GM12878 (cell line): Measurements from ENCODE around the gene ABHD6. TPM values are rescaled to one million over a fixed set of nuclear protein-coding genes. Genes with fewer than 3 reads are reported as not detected.

ENCODE experiments used
- FOXM1 ChIP-seq: IDR thresholded peaks from 2 replicates; pipeline ENCODE4 v1.6.1; 2012; ENCODE audit warnings: low read depth, mild to moderate bottlenecking, inconsistent platforms, low read length, moderate library complexity
- HDAC2 ChIP-seq: fragments of 200-600 bp; sonication (generic); IDR thresholded peaks from 2 replicates; pipeline ENCODE4 v1.6.1; 2017
- HDGF ChIP-seq: fragments of 450-650 bp; IDR thresholded peaks from 2 replicates; pipeline ENCODE4 v1.6.1; 2016; ENCODE audit warnings: antibody characterized with exemption
- JUND ChIP-seq: IDR thresholded peaks from 2 replicates; pipeline ENCODE4 v1.6.1; 2012; ENCODE audit warnings: low read depth, mild to moderate bottlenecking, low read length, improper control_type of control experiment, moderate library complexity
- MEF2B ChIP-seq: fragments of 450-650 bp; IDR thresholded peaks from 2 replicates; pipeline ENCODE4 v1.6.1; 2018; ENCODE audit warnings: mild to moderate bottlenecking, moderate library complexity; ENCODE audit not compliant: partially characterized antibody, poor library complexity, severe bottlenecking
- MYB ChIP-seq: fragments of 150-350 bp; IDR thresholded peaks from 2 replicates; pipeline ENCODE4 v1.6.1; 2014; ENCODE audit warnings: mild to moderate bottlenecking, low read depth, low read length, borderline replicate concordance
- NR2C1 ChIP-seq: fragments of 450-650 bp; IDR thresholded peaks from 2 replicates; pipeline ENCODE4 v1.6.1; 2017; ENCODE audit warnings: antibody characterized with exemption, mild to moderate bottlenecking, moderate library complexity
- POLR2AphosphoS5 ChIP-seq: IDR thresholded peaks from 2 replicates; pipeline ENCODE4 v1.6.1; 2011; ENCODE audit warnings: mild to moderate bottlenecking, low read length, inconsistent platforms
- SUPT20H ChIP-seq: IDR thresholded peaks from 2 replicates; pipeline ENCODE4 v1.6.1; 2011; ENCODE audit warnings: low read depth, mild to moderate bottlenecking, low read length, moderate library complexity, borderline replicate concordance; ENCODE audit not compliant: control insufficient read depth
- TAF1 ChIP-seq: IDR thresholded peaks from 2 replicates; pipeline ENCODE4 v1.6.1; 2011; ENCODE audit warnings: mild to moderate bottlenecking, low read depth, low read length, borderline replicate concordance
- TARDBP ChIP-seq: IDR thresholded peaks from 2 replicates; pipeline ENCODE4 v1.6.1; 2016; ENCODE audit warnings: borderline replicate concordance
- TCF7 ChIP-seq: IDR thresholded peaks from 2 replicates; pipeline ENCODE4 v1.6.1; 2014; ENCODE audit warnings: antibody characterized with exemption, borderline replicate concordance
- YY1 ChIP-seq: IDR thresholded peaks from 2 replicates; pipeline ENCODE4 v1.6.1; 2011; ENCODE audit warnings: low read depth, mild to moderate bottlenecking, low read length
- ZNF622 ChIP-seq: fragments of 450-650 bp; IDR thresholded peaks from 2 replicates; pipeline ENCODE4 v1.6.1; 2017; ENCODE audit warnings: mild to moderate bottlenecking, inconsistent platforms
- polyA plus RNA-seq, 11 experiments: library from polyadenylated mRNA; depleted of rRNA in 4 of 11; unstranded in 6 of 11; stranded (reverse) in 5 of 11; fragments of >200 nt; fragmentation: Nextera tagmentation in 4 of 11; fragmentation: Illumina TruSeq in 1 of 11; extraction: Ambion mirVana in 4 of 11; extraction: Trizol in 1 of 11; gene quantifications; 1 replicate in 1 of 11; 2 replicates in 10 of 11; pipeline versions ENCODE4 v1.2.1 to v1.2.3, GENCODE V29; 2011 to 2016; ENCODE audit warnings: inconsistent platforms in 2 of 11, missing spikeins in 2 of 11, low read depth in 1 of 11
- total RNA-seq, 4 experiments: library from RNA; depleted of rRNA in 3 of 4; stranded (reverse); fragments of >200 nt in 3 of 4; fragmentation: Illumina TruSeq in 1 of 4; extraction: Trizol in 1 of 4; gene quantifications; 2 replicates each; pipeline versions ENCODE4 v1.2.1 to v1.2.3, GENCODE V29; 2013 to 2021
- TF ChIP-seq, protein P1 (sequence below): fragments of 450-650 bp; formaldehyde crosslinking; IDR thresholded peaks from 2 replicates; pipeline ENCODE4 v1.4.0; 2022; ENCODE audit warnings: mild to moderate bottlenecking, moderate library complexity
- TF ChIP-seq, protein P2 (sequence below): IDR thresholded peaks from 2 replicates; pipeline ENCODE4 v1.6.1; 2012; ENCODE audit warnings: mild to moderate bottlenecking, low read depth, low read length
- TF ChIP-seq, protein P3 (sequence below): IDR thresholded peaks from 2 replicates; pipeline ENCODE4 v1.6.1; 2012; ENCODE audit warnings: improper control_type of control experiment, low read depth, low read length; ENCODE audit not compliant: insufficient replicate concordance

Gene ABHD6
- total and polyA plus RNA-seq, 10 of the 15 experiments (the other 5 are each of a cell fraction or from before 2014, with no cell fraction given): 1.4 to 33.2 (median 3.2) TPM

DNA sequence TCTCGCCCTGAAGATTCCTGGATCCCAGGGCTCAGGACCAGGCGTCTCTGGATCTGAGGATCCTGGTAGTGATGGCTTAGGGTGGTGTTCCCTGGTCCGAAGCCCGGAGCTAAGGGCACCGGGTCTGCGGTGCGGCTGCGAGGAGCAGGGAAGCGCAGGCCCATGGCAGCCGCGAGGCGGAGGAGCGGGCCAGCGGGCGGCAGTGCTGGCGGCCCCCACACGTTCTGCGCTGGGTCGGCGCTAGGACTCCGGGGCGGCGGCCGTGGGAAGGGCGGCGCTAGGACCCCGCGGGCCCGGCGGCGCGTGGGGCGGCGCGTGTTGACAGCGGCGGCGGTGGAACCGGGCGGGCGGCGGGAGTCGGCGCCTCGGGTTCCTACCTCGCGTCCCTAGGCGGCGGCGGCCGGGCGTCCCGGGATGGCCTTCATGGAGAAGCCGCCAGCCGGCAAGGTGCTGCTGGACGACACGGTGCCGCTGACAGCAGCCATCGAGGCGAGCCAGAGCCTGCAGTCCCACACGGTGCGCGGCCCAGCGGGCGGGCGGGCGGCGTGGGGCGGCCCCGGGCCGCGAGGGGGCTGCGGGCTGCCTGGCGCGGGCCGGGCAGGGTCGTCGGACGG, 95.1 kb downstream of the ABHD6 start, which contains the start of gene PXK (continued):
- peak; percentile 78; the same call in 1 of the 2 replicates for TF ChIP-seq TAF1
- no peak for TF ChIP-seq ZNF622
- no peak for TF ChIP-seq MYB
- TF ChIP-seq JUND: no peak
- TF ChIP-seq, protein P1, sequence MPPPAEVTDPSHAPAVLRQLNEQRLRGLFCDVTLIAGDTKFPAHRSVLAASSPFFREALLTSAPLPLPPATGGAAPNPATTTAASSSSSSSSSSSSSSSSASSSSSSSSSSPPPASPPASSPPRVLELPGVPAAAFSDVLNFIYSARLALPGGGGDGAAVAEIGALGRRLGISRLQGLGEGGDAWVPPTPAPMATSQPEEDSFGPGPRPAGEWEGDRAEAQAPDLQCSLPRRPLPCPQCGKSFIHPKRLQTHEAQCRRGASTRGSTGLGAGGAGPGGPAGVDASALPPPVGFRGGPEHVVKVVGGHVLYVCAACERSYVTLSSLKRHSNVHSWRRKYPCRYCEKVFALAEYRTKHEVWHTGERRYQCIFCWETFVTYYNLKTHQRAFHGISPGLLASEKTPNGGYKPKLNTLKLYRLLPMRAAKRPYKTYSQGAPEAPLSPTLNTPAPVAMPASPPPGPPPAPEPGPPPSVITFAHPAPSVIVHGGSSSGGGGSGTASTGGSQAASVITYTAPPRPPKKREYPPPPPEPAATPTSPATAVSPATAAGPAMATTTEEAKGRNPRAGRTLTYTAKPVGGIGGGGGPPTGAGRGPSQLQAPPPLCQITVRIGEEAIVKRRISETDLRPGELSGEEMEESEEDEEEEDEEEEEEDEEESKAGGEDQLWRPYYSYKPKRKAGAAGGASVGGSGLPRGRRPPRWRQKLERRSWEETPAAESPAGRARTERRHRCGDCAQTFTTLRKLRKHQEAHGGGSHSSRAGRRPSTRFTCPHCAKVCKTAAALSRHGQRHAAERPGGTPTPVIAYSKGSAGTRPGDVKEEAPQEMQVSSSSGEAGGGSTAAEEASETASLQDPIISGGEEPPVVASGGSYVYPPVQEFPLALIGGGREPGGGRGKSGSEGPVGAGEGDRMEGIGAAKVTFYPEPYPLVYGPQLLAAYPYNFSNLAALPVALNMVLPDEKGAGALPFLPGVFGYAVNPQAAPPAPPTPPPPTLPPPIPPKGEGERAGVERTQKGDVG (CRISPR knock-in tag): no peak
- no peak for TF ChIP-seq POLR2AphosphoS5
- TF ChIP-seq, protein P2, sequence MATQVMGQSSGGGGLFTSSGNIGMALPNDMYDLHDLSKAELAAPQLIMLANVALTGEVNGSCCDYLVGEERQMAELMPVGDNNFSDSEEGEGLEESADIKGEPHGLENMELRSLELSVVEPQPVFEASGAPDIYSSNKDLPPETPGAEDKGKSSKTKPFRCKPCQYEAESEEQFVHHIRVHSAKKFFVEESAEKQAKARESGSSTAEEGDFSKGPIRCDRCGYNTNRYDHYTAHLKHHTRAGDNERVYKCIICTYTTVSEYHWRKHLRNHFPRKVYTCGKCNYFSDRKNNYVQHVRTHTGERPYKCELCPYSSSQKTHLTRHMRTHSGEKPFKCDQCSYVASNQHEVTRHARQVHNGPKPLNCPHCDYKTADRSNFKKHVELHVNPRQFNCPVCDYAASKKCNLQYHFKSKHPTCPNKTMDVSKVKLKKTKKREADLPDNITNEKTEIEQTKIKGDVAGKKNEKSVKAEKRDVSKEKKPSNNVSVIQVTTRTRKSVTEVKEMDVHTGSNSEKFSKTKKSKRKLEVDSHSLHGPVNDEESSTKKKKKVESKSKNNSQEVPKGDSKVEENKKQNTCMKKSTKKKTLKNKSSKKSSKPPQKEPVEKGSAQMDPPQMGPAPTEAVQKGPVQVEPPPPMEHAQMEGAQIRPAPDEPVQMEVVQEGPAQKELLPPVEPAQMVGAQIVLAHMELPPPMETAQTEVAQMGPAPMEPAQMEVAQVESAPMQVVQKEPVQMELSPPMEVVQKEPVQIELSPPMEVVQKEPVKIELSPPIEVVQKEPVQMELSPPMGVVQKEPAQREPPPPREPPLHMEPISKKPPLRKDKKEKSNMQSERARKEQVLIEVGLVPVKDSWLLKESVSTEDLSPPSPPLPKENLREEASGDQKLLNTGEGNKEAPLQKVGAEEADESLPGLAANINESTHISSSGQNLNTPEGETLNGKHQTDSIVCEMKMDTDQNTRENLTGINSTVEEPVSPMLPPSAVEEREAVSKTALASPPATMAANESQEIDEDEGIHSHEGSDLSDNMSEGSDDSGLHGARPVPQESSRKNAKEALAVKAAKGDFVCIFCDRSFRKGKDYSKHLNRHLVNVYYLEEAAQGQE: 0 out of 2 replicates have a peak, but pooled peaks have one; percentile 3
- TF ChIP-seq NR2C1: peak; percentile 59; the same call in 1 of the 2 replicates
- no peak; the same call in 1 of the 2 replicates for TF ChIP-seq TARDBP
- no peak for TF ChIP-seq SUPT20H
- no peak for TF ChIP-seq HDAC2
- no peak for TF ChIP-seq FOXM1
- no peak for TF ChIP-seq MEF2B
- no peak for TF ChIP-seq TCF7
- TF ChIP-seq, protein P3, sequence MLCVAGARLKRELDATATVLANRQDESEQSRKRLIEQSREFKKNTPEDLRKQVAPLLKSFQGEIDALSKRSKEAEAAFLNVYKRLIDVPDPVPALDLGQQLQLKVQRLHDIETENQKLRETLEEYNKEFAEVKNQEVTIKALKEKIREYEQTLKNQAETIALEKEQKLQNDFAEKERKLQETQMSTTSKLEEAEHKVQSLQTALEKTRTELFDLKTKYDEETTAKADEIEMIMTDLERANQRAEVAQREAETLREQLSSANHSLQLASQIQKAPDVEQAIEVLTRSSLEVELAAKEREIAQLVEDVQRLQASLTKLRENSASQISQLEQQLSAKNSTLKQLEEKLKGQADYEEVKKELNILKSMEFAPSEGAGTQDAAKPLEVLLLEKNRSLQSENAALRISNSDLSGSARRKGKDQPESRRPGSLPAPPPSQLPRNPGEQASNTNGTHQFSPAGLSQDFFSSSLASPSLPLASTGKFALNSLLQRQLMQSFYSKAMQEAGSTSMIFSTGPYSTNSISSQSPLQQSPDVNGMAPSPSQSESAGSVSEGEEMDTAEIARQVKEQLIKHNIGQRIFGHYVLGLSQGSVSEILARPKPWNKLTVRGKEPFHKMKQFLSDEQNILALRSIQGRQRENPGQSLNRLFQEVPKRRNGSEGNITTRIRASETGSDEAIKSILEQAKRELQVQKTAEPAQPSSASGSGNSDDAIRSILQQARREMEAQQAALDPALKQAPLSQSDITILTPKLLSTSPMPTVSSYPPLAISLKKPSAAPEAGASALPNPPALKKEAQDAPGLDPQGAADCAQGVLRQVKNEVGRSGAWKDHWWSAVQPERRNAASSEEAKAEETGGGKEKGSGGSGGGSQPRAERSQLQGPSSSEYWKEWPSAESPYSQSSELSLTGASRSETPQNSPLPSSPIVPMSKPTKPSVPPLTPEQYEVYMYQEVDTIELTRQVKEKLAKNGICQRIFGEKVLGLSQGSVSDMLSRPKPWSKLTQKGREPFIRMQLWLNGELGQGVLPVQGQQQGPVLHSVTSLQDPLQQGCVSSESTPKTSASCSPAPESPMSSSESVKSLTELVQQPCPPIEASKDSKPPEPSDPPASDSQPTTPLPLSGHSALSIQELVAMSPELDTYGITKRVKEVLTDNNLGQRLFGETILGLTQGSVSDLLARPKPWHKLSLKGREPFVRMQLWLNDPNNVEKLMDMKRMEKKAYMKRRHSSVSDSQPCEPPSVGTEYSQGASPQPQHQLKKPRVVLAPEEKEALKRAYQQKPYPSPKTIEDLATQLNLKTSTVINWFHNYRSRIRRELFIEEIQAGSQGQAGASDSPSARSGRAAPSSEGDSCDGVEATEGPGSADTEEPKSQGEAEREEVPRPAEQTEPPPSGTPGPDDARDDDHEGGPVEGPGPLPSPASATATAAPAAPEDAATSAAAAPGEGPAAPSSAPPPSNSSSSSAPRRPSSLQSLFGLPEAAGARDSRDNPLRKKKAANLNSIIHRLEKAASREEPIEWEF: no peak
- TF ChIP-seq YY1: peak; percentile 89
- TF ChIP-seq HDGF: no peak
